ENCODE data around the gene ASPG. TPM values are rescaled to one million over a fixed set of nuclear protein-coding genes. Genes with fewer than 3 reads are reported as not detected.

The ASPG gene
- total RNA-seq, 1 experiment from 2014 or later: not detected

DNA sequence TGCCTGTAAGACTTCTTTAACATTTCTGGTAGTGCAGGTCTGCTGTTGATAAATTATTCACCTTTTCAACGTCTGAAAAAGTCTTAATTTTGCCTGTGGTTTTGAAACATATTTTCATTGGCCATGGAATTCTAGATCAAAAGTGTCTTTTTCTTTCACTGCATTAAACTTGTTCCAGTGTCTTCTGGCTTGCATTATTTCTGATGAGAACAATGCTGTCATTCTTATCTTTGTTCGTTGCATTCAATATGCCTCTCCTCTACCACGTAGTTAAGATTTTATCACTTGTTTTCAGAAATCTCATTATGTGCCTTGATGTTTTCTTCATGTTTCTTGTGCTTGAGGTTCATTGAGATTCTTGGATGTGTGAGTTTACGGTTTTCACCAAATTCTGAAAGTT is 39.5 kb downstream of the ASPG start:
- no peaks in the 10 kb centered on the region for H3K36me3 ChIP-seq (ENCODE audit: low read depth)
- TF ChIP-seq CTCF (conservative IDR thresholded peaks at IDR 0.05): no peak
- no peak for TF ChIP-seq EZH2 (IDR thresholded peaks at IDR 0.05; ENCODE audit: low read depth)
- no peaks in the 10 kb centered on the region for H4K20me1 ChIP-seq (ENCODE audit: insufficient read depth)
- ChIA-PET POLR2A (ENCODE audit: unreplicated experiment) (no interaction called here), CTCF (no interaction called here)
- H3K79me2 ChIP-seq (ENCODE audit: low read depth): no peaks in the 10 kb centered on the region
- peaks cover 4% of the 10 kb centered on the region; the same call in 1 of the 2 replicates for H3K27me3 ChIP-seq (ENCODE audit: insufficient read depth, low read depth)
- no peak overlapping the region for H3K4me2 ChIP-seq
- H3K9me2 ChIP-seq (ENCODE audit: insufficient read depth): no peaks in the 10 kb centered on the region
- no TSS peak for BruUV-seq (replicated peaks)
- H2AFZ ChIP-seq: no peak overlapping the region
- intact Hi-C loops (cut with micrococcal nuclease; ENCODE audit: unreplicated experiment): no loop called here
- no peaks in the 10 kb centered on the region for H3K4me1 ChIP-seq (replicated peaks; ENCODE audit: insufficient read depth)
- peaks cover 21% of the 10 kb centered on the region for H3K9me3 ChIP-seq (ENCODE audit: insufficient read depth, low read depth)
- H3K4me3 ChIP-seq: no peak overlapping the region
- no peaks in the 10 kb centered on the region for H3F3A ChIP-seq (ENCODE audit: insufficient read depth, low read depth)
- no peak overlapping the region for H3K27ac ChIP-seq
- DNase-seq: no peak

- Histone ChIP-seq H3K79me2 (ENCODE audit: low read depth) (no peaks in the 10 kb centered on the region), H3K27me3 (ENCODE audit: insufficient read depth, low read depth) (no peaks in the 10 kb centered on the region), H4K20me1 (ENCODE audit: insufficient read depth) (no peaks in the 10 kb centered on the region), H3K36me3 (ENCODE audit: low read depth) (no peaks in the 10 kb centered on the region), H3F3A (ENCODE audit: insufficient read depth, low read depth) (no peaks in the 10 kb centered on the region), H3K9me2 (ENCODE audit: insufficient read depth) (no peaks in the 10 kb centered on the region), H2AFZ (no peak overlapping the region), H3K9me3 (ENCODE audit: insufficient read depth, low read depth) (peaks cover 21% of the 10 kb centered on the region), H3K4me3 (no peak overlapping the region), H3K4me1 (replicated peaks; ENCODE audit: insufficient read depth) (no peaks in the 10 kb centered on the region), H3K4me2 (no peak overlapping the region), H3K27ac (no peak overlapping the region)
- intact Hi-C loops (cut with micrococcal nuclease; ENCODE audit: unreplicated experiment): no loop called here
- ChIA-PET CTCF (interaction anchor here (0.5 kb wide), 1 partner anchor 14 kb away, joined by 3 read pairs; no protein-coding TSS in a partner anchor), POLR2A (ENCODE audit: unreplicated experiment) (no interaction called here)
- no peak for DNase-seq
- no peak for TF ChIP-seq CTCF (conservative IDR thresholded peaks at IDR 0.05)
- TF ChIP-seq EZH2 (IDR thresholded peaks at IDR 0.05; ENCODE audit: low read depth): no peak
- no TSS peak for BruUV-seq (replicated peaks)
These were observed 41.3 kb downstream of the ASPG start for GRCh38 chr14:104126753-104127152.

DNA sequence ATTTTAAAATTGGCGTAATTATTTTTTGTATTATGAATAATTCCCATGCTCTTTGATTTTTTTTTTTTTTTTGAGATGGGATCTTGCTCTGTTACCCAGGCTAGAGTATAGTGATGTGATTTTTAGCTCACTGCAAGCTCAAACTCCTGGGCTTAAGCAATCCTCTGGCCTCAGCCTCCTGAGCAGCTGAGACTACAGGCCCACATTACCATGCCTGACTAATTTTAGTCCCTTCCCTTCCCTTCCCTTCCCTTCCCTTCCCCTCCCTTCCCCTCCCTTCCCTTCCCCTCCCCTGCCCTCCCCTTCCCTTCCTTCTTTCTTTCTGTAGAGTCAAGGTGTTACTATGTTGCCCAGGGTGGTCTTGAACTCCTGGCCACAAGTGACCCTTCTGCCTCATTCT is 43.5 kb downstream of the ASPG start:
- TF ChIP-seq CTCF (conservative IDR thresholded peaks at IDR 0.05): no peak
- TF ChIP-seq EZH2 (IDR thresholded peaks at IDR 0.05; ENCODE audit: low read depth): no peak
- Histone ChIP-seq H3K79me2 (ENCODE audit: low read depth) (no peaks in the 10 kb centered on the region), H3K9me2 (ENCODE audit: insufficient read depth) (no peaks in the 10 kb centered on the region), H3K27me3 (ENCODE audit: insufficient read depth, low read depth) (peaks cover 14% of the 10 kb centered on the region; the same call in 1 of the 2 replicates), H2AFZ (no peak overlapping the region), H3F3A (ENCODE audit: insufficient read depth, low read depth) (no peaks in the 10 kb centered on the region), H3K36me3 (ENCODE audit: low read depth) (no peaks in the 10 kb centered on the region), H3K27ac (no peak overlapping the region), H3K4me2 (no peak overlapping the region), H4K20me1 (ENCODE audit: insufficient read depth) (peaks cover 2% of the 10 kb centered on the region; the same call in 1 of the 2 replicates), H3K4me1 (replicated peaks; ENCODE audit: insufficient read depth) (no peaks in the 10 kb centered on the region), H3K4me3 (no peak overlapping the region), H3K9me3 (ENCODE audit: insufficient read depth, low read depth) (0 out of 2 replicates have a peak, but pooled peaks cover 11% of the 10 kb centered on the region)
- DNase-seq: no peak
- intact Hi-C loops (cut with micrococcal nuclease; ENCODE audit: unreplicated experiment): no loop called here
- no TSS peak for BruUV-seq (replicated peaks)
- ChIA-PET CTCF (interaction anchor here (0.7 kb wide), 1 partner anchor 345 kb away, joined by 5 read pairs; no protein-coding TSS in a partner anchor), POLR2A (ENCODE audit: unreplicated experiment) (interaction anchor here (0.7 kb wide), 1 partner anchor 906 kb away, joined by 4 read pairs; no protein-coding TSS in a partner anchor)

Measured in PC-9 (cell line).